ENCODE results near the gene PRPF8. TPM values are rescaled to one million over a fixed set of nuclear protein-coding genes. Genes with fewer than 3 reads are reported as not detected.

PRPF8 gene
- total RNA-seq, 4 donors from 2014 or later = 146 to 215 (median 183) TPM

DNA sequence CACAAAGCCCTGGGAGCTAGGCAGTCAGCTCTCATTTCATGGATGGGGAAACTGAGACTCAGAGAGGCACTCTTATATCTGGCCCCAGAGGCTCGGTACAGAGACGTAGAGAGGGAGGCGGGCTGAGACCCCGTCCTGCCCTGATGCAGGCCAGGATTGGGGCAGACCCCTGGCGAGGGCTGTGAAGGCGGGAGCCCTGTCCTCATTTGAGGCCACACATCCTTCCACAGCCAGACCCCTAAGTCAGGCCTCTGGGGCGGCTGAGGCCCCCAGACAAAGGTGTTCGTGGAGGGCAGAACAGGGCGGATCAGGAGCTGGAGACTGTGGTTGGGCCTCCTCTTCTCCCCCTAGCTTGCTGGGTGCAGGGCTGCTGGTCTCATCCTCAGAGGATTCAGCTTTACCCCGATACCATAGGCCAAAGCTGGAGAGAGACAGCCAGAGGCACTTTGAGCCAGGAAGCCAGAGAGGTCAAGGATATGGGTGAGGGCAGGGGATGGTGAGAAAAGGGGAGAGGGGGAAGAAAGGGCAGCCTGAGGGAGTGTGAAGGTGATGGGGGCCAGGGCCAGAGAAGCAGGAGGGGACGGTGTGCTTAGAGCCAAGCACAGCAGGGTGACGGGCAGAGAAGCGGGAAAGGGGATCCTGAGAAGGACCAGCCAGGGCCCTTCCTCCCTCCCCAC, 38.3 kb downstream of the PRPF8 start:
- no peak for ATAC-seq (ENCODE audit: low FRiP score)

GRCh38 chr17:1645207-1646171, 39.2 kb downstream of the PRPF8 start, which contains the start of gene SCARF1:
TSS of gene SCARF1 (minus strand) at chr17:1645732. CDS start at chr17:1645697, 35 bp downstream.
- TF ChIP-seq, protein P1, sequence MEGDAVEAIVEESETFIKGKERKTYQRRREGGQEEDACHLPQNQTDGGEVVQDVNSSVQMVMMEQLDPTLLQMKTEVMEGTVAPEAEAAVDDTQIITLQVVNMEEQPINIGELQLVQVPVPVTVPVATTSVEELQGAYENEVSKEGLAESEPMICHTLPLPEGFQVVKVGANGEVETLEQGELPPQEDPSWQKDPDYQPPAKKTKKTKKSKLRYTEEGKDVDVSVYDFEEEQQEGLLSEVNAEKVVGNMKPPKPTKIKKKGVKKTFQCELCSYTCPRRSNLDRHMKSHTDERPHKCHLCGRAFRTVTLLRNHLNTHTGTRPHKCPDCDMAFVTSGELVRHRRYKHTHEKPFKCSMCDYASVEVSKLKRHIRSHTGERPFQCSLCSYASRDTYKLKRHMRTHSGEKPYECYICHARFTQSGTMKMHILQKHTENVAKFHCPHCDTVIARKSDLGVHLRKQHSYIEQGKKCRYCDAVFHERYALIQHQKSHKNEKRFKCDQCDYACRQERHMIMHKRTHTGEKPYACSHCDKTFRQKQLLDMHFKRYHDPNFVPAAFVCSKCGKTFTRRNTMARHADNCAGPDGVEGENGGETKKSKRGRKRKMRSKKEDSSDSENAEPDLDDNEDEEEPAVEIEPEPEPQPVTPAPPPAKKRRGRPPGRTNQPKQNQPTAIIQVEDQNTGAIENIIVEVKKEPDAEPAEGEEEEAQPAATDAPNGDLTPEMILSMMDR (IDR thresholded peaks at IDR 0.05) = no peak
- ATAC-seq (ENCODE audit: low FRiP score) = no peak
- DNase-seq (ENCODE audit: low spot score) = no peak

More for the DNA sequence above, 38.3 kb downstream of the PRPF8 start:
- TF ChIP-seq, protein P1 (IDR thresholded peaks at IDR 0.05) = no peak
- no peak for DNase-seq (ENCODE audit: low spot score)

DNA sequence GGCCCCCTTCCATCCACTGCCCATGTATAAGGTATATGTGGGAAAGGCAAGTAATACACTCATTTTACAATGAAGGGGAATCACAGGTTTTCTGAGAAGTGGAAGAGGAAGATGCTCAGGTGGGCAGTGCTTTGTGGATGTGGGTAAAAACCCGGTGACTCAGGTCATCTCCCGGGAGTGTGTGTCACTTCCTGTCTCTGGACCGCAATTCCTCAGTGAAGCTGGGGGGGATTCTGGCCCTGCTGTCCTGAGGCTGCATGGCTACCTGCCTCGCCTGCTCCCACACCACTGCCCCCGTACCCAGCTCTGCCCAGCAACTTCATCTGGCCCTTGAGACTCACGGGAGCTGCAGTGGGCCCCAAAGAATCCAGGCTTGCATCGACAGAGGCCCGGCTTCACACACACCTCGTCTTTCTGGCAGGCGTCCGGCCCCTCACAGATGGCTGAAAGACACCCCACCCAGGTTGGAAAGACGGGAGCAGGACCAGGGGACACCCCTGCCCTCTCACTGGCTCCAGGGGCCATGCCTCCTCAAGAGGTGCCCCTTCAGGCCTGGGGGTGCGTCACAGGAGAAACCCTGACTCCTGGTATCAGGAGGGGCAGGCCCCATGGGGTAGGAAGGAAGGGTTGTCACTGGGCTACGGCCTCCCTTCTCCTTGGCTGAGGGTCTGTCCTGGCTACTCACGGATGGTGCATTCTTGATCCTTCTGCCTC, 40.0 kb downstream of the PRPF8 start:
- DNase-seq (ENCODE audit: low spot score) = no peak
- TF ChIP-seq, protein P1 (IDR thresholded peaks at IDR 0.05) = no peak
- ATAC-seq (ENCODE audit: low FRiP score) = no peak

DNA sequence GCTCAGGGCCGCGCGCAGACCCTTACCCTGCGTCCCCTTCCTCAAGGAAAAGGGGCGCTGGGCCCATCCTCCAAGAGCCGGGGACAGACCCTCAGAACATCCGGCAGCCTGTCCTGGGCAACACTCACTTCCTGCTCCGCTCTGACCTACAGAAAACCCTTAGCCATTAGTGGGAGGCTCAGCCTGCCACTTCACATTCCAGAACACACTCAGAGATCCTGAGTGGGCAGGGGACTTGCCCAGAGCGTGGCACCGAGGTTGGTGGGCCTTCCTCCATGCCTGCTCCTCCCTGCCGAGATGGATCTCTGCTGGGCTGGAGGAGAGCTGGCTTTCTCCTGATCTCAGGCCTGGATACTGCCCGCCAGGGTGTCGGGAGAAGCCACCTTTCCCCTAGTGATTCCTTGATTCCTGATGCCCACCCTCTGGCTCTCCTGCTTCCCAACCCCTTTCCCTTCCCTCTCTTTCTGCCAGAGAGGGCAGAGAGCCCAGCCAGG, 40.6 kb downstream of the PRPF8 start:
- no peak for DNase-seq (ENCODE audit: low spot score)
- ATAC-seq (ENCODE audit: low FRiP score) = no peak
- TF ChIP-seq, protein P1 (IDR thresholded peaks at IDR 0.05) = no peak

- ATAC-seq (ENCODE audit: low FRiP score) = no peak
- TF ChIP-seq, protein P1 (IDR thresholded peaks at IDR 0.05) = no peak
- DNase-seq (ENCODE audit: low spot score) = no peak
Observed at GRCh38 chr17:1643293-1643998, 41.2 kb downstream of the PRPF8 start.

GRCh38 chr17:1641065-1641403, 43.6 kb downstream of the PRPF8 start:
- ATAC-seq (ENCODE audit: low FRiP score) = no peak
- TF ChIP-seq, protein P1 (IDR thresholded peaks at IDR 0.05) = no peak
- DNase-seq (ENCODE audit: low spot score) = no peak

Data from omental fat pad (tissue), 4 donors.